EH (cell line): Measurements from ENCODE around the gene OVOL3.
"Not testable (repeated sequence)": the region's sequence is repeated elsewhere in the genome, so short reads cannot be mapped to it uniquely, and the experiment has no call there.

Experiments
- DNase-seq: peaks from one replicate; pipeline ENCODE4 v3.0.0-alpha.2; 2015; ENCODE audit warnings: low read depth

OVOL3 gene

DNA sequence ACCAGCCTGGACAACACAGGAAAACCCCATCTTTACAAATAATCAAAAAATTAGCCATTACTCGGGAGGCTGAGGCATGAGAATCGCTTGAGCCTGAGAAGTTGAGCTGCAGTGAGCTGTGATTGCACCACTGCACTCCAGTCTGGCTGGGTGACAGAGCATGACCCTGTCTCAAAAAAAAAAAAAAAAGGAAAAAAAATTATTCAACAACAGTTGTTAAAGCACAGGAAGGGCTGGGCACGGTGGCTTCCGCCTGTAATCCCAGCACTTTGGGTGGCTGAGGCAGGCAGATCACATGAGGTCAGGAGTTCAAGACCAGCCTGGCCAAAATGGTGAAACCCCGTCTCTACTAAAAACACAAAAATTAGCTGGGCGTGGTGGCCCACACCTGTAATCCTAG is 20.3 kb downstream of the OVOL3 start:
- not testable (repeated sequence) for DNase-seq

DNA sequence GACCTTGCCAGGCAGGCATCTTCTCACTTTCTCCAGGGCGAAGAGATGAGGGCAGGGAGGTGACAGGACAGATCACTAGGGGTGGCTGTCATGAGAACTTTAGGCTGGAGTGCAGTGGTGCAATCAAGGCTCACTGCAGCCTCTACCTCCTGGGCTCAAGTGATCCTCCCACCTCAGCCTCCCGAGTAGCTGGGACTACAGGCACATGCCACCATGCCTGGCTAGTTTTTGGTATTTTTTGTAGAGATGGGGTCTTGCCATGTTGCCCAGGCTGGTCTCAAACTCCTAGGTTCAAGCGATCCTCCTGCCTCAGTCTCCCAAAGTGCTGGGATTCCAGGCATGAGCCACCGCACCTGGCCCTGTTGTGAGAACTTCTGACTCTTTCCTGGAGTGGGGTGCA is 23.9 kb downstream of the OVOL3 start:
- DNase-seq = not testable (repeated sequence)

DNA sequence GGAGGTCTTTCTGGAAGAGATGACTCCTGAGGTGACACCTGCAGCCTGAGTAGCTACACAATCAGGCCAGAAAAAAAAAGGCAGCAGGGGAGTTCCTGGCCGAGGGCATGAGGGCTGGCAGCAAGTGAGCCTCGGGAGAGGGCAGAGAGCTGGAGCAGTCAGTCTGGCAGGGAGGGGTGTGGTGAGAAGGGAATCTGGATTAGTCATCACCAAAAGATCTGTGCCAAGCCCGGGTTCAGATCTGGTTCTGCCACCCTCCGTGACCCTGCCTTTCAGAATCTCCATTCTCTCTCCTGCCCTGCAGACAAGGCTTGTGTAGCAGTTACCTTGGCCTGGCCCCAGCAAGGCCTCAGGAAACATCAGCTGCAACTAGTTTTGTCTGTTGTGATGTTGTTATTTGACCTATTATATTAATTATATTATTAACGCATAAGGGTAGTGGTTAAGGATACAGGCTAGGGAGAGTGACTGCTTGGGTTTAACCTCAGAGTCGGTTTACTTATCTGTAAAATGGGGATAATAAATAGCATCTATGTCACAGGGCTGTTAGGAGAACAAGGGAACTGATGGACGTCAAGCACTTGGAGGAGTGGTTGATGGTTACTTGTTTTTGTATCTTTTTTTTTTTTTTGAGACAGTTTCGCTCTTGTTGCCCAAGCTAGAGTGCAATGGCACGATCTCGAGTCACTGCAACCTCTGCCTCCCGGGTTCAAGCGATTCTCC is 26.2 kb downstream of the OVOL3 start:
- peak; percentile 80 for DNase-seq

GRCh38 chr19:36139120-36139472 is 28.2 kb downstream of the OVOL3 start:
- no peak for DNase-seq

DNA sequence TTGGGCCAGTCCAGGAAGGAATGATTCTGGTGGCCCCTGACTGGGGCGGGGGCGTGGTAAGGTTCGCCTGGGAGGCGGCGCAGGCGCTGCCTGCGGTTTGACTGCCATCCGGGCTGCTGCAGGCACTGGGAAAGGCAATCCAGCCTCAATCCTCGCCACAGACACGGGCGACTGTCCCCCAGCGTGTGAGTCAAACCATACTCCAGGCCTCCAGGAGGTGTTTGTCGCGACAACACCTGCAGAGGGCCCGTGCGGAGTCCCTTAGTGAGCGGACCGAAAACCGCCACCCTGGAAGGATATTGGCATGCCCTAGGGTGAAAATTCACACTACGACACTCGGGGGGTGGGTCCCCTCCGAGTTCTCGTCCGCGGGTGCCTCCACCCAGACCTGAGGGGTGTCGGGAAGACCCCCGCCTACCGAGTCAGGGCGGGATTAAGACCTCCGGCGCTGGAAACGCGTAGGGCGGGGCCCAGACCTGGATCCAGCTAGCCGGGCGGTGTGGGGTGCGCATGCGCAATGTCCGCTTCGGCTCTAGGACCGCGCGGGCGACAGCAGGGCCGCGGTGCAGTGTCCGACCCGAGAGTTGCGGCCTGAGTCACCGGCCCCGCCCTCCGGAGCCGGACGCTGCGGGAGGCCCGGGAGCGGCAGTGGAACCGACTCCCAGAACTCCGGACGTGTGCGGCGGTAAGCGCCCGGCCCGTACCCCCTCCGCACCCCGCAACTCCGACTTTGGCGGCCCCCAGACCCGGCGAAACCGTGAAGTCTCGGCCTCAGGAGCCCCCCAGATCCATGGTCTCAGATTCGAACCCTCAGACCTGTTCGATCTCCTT is 28.7 kb downstream of the OVOL3 start, which contains the start of gene CAPNS1:
CAPNS1 (plus strand) TSS at position 594 of the 831 bp plus-strand sequence. CDS start 946 bp downstream, outside the sequence.
- DNase-seq = peak; percentile 96

DNA sequence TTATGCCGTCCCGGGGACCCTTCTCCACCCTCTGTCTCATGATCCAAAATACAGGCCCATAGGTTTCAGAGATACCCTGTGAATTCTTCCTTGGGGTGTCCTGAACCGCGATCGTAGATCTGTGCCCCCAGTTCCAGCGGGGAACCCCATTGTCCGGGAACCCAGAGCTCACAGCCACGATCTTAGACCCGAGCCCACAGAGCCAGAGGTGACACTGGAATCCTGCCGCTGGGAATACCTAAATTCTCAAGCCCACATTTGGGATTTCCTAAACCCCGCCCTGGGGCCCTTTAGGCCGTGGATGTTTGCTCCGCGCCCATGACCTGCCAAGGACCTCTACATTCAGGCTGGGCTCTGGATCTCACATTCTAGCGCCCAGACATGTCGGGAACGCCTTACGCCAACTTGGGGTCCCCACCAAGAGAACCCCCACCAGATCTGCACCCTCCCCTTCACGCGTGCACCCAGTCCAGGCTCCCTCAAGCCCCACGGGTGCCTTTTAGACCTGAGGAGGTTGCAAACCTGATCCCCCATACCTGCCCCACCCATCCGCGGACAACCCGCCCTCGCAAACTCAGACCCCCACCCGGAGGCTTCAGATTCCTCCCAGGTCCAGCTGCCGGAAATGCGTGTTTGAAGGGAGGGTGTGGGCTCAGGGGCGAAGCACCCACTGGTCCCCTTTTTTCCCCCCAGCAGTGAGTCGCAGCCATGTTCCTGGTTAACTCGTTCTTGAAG is 29.5 kb downstream of the OVOL3 start:
- DNase-seq = peak; percentile 70

GRCh38 chr19:36141039-36141927 is 30.3 kb downstream of the OVOL3 start:
- peak; percentile 85 for DNase-seq

- DNase-seq = no peak
Measured at GRCh38 chr19:36142046-36142445, 31.1 kb downstream of the OVOL3 start.

DNA sequence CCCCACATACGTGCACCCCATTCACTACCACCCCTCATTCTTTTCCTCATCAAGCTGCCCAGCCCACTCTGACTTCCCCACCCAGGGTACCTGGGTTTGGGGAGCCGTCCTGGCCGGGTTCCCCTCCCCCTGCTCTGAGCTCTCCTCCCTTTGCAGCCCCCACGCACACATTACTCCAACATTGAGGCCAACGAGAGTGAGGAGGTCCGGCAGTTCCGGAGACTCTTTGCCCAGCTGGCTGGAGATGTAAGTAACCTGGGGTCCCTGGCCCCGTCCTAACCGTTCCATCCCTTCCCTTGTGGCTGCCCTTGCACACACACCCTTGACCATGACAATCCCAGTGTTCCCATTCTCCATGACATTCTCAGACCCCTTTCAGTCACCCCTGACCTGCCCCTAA is 31.6 kb downstream of the OVOL3 start:
- DNase-seq = no peak

DNA sequence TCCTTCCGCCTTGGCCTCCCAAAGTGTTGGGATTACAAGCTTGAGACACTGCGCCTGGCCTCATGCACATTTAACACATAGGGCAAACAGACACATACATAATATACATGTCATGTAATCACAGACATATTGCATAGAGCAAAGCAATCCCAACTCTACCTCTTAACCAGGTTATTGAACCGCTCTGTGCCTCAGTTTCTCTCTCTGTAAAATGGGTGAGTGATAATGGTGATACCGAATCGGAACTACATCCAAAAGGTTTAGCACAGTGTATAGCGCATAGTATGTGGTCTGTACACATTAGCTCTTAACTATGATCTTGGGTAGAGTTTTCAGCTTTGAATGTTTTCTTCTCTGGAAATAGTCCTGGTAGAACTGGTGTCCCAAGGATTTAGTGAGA is 33.7 kb downstream of the OVOL3 start:
- no peak for DNase-seq

GRCh38 chr19:36149673-36150406 is 38.9 kb downstream of the OVOL3 start:
- DNase-seq = no peak

GRCh38 chr19:36150586-36150985 is 39.6 kb downstream of the OVOL3 start:
- no peak for DNase-seq

DNA sequence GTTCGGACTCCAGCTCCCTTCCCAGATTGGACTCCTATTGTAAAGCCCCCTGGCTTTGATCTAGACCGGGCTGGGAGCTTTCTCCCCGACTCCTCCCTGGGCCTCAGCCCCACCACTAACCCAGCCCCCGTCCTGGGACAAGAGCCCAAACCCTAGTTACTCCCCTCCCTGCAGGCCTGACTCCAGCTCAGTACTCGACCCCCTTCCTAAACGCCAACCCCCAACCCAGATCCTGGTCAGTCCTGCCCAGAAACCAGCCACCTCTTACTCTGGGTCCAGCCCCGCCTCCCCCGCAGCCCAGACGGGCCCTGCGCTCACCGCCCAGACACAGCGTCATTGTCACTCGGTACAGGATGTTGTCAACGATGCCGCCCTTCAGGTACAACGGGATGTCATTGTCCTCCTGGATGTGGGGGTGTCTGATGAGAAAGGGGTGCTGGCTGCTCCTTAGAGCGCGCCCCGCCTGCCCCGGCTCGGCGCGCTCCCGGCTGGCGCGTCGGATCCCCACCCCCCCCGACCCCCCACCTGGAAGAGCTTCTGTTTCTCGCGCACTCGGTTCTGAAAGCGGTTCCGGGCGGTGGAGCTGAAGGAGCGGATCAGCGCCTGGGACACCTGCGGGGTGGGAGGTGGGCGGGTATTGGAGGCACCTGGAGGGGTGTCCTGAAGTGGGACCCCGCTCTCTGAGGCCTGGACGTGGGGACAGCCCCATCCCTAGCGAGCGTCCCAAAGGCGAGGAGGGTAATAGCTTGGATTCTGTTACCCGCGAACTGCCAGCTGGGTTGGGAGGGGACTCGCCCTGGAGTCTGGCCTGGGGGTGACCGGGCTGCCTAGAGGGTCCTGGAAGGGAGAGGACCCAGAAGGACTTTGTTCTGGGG is 40.4 kb downstream of the OVOL3 start:
- DNase-seq = peak; percentile 37

DNA sequence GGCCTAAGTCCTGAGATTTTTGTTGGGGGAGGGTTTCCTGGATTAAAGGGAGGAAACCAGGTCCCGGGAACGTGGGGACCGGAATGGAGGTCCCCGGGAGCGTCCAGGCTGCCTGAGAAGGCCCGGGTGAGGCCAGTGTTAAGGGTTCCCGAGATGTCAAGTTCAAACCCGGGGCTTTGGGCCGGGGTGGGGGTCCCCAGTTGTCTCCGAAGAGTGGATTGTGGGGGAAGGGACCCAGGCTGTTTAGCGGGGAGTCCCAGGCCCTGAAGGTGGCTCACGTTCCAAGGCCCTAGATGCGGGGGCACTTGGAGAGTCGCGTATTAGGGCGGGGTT is 41.0 kb downstream of the OVOL3 start:
- DNase-seq = peak; percentile 9

- DNase-seq = peak; percentile 67
Measured at GRCh38 chr19:36152352-36153091, 41.6 kb downstream of the OVOL3 start, which contains the start of gene COX7A1. Gene COX7A1 (minus strand): TSS chr19:36152447. CDS start chr19:36152407, 40 bp downstream.

GRCh38 chr19:36153126-36153525 is 42.2 kb downstream of the OVOL3 start:
- no peak for DNase-seq

DNA sequence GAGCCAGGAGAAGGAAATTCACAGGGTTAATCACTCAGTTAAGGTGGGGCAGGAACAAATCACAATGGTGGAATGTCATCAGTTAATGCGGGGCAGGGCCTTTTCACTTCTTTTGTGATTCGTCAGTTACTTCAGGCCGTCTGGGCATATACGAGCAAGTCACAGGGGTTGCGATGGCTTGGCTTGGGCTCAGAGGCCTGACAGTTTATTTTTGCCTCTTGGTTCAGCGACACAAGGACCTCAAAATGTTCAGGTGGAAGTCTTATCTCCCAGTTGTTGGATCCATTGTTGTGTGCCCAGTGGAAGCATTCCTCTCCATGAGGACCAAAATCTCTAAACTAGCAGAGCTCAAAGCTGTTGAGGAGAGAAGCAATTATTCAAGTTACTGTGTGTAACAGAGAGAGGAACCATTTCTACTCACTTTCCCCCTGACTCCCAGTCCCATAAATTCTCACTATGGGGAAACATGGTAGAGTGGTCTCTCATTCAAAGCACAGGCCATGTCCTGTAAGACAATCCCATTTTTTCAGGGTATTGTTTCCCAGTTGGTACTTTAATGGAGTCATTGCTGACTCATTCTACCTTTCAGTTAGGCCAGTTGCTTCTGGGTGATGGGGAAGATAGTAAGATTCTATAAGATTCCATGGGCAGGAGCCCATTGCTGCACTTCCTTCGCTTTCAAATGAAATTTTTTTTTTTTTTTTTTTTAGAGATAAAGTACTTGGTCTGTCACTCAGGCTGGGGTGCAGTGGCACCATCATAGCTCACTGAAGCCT is 50.1 kb downstream of the OVOL3 start:
- DNase-seq = no peak
